ENCODE results near the gene TRMT11.

Gene TRMT11

DNA sequence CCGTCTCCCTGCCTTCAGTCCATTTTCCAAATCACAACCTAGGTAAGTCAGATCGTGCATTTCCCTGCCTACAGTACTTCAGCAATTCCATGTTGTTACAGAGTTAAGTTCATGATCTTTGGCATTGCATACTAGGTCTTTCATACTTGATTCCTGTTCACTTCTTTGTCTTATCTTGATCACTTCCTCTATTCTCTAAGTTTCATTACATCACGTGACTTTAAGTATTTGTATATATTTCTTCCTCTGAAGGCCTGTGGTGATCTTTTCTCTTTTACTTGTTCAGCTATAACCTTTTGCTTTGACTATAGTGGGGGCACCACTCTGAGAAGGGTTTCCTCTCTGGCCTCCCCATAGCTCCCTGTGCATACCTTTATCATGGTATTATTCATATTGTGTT is 100.2 kb downstream of the TRMT11 start:
- no peak overlapping the region for H3K4me3 ChIP-seq (ENCODE audit: low read length)
- TF ChIP-seq, protein P1, sequence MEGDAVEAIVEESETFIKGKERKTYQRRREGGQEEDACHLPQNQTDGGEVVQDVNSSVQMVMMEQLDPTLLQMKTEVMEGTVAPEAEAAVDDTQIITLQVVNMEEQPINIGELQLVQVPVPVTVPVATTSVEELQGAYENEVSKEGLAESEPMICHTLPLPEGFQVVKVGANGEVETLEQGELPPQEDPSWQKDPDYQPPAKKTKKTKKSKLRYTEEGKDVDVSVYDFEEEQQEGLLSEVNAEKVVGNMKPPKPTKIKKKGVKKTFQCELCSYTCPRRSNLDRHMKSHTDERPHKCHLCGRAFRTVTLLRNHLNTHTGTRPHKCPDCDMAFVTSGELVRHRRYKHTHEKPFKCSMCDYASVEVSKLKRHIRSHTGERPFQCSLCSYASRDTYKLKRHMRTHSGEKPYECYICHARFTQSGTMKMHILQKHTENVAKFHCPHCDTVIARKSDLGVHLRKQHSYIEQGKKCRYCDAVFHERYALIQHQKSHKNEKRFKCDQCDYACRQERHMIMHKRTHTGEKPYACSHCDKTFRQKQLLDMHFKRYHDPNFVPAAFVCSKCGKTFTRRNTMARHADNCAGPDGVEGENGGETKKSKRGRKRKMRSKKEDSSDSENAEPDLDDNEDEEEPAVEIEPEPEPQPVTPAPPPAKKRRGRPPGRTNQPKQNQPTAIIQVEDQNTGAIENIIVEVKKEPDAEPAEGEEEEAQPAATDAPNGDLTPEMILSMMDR (conservative IDR thresholded peaks at IDR 0.05; ENCODE audit: low read length), result no peak
- no peak for DNase-seq (ENCODE audit: low read depth)

Data from AG10803 (cell line).